Measurements from ENCODE around the gene GREM2.

DNA sequence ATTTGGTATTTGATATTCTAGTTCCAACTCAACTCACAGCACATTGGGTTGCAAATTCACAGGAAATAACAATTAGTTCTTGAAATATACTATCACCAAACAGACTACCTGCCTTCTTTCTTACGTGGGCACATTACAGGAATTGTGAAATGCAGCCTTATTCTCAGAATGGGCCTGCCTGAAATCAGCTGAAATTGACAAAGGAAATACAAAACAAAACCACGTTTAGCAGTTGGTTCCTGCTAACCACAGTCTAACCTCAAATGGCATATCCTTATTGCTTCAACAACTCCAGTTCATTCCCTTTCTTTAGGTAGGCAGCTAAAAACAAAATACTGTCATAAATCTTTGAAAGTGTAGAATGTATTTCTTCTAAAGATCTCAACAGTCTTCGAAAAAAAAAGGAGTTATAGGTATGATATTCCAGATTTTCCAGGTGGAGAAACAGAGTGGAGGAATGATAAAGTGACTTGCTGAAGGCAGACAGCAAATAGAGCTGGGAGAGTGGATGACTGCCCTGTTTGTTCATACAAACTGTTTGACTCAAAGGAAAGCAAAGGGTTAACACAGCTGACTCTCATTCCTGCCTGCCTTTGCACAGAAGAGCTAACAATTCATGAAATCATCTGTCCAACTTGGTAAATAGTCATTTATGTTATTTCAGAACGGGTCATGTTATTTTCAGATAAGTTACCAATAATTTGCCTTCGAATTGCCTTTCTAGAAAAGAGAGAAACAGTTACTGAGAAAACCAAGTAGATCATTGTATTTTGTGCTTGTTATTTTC, 1.6 kb upstream of the GREM2 start:
- TF ChIP-seq, protein P1, sequence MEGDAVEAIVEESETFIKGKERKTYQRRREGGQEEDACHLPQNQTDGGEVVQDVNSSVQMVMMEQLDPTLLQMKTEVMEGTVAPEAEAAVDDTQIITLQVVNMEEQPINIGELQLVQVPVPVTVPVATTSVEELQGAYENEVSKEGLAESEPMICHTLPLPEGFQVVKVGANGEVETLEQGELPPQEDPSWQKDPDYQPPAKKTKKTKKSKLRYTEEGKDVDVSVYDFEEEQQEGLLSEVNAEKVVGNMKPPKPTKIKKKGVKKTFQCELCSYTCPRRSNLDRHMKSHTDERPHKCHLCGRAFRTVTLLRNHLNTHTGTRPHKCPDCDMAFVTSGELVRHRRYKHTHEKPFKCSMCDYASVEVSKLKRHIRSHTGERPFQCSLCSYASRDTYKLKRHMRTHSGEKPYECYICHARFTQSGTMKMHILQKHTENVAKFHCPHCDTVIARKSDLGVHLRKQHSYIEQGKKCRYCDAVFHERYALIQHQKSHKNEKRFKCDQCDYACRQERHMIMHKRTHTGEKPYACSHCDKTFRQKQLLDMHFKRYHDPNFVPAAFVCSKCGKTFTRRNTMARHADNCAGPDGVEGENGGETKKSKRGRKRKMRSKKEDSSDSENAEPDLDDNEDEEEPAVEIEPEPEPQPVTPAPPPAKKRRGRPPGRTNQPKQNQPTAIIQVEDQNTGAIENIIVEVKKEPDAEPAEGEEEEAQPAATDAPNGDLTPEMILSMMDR (conservative IDR thresholded peaks at IDR 0.05; ENCODE audit: low read length): no peak
- no peak for TF ChIP-seq EZH2phosphoT487 (IDR thresholded peaks at IDR 0.05; ENCODE audit: borderline replicate concordance)

All from Loucy (cell line).